GF-D8 (cell line): ENCODE measurements around the gene MLH1.
"Not testable (repeated sequence)": the region's sequence is repeated elsewhere in the genome, so short reads cannot be mapped to it uniquely, and the experiment has no call there.

Experiments used
- DNase-seq: peaks from one replicate; lab custom pipeline; 2025; lab: John Stamatoyannopoulos, UW

MLH1 gene

GRCh38 chr3:37039161-37039846 lies 46.0 kb downstream of the MLH1 start:
- no peak for DNase-seq

DNA sequence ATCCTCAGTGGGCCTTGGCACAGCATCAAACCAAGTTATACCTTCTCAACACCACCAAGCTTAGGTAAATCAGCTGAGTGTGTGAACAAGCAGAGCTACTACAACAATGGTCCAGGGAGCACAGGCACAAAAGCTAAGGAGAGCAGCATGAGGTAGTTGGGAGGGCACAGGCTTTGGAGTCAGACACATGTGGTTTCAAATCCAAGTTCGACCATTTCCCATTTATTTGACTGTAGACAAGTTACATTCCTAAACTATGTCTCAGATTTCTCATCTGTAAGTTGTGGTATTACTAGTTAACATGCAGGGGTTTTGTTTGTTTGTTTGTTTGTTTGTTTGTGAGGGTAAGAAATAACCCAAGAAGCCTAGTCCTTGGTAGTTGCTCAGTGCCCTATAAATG lies 46.9 kb downstream of the MLH1 start:
- no peak for DNase-seq

- no peak for DNase-seq
These were observed 48.4 kb downstream of the MLH1 start for GRCh38 chr3:37041546-37042195.

GRCh38 chr3:37042712-37043111 lies 49.4 kb downstream of the MLH1 start:
- not testable (repeated sequence) for DNase-seq

GRCh38 chr3:37050282-37050681 lies 57.0 kb downstream of the MLH1 start:
- no peak for DNase-seq

DNA sequence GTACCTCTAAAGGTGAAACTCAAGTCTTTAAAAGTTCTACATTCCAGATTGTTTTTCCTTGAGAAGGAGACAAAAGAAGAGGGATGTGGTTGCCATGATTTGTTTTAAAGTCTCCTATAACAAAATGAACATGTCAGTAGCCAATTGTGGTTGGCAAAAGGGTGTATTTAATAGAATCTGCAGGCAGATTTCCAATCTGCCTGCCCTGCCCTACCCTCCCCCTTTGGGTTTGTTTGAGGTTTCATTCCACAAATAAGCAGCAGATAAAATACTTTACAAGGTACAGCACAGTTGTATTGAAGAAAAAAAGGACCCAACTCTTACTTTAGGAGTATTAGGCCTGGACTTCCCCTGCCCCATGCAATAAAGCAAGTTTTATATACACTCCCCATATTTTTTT lies 59.5 kb downstream of the MLH1 start:
- no peak for DNase-seq

- DNase-seq: no peak
These were observed 60.0 kb downstream of the MLH1 start for GRCh38 chr3:37053337-37053736.

GRCh38 chr3:37053753-37054152 lies 60.4 kb downstream of the MLH1 start:
- no peak for DNase-seq

DNA sequence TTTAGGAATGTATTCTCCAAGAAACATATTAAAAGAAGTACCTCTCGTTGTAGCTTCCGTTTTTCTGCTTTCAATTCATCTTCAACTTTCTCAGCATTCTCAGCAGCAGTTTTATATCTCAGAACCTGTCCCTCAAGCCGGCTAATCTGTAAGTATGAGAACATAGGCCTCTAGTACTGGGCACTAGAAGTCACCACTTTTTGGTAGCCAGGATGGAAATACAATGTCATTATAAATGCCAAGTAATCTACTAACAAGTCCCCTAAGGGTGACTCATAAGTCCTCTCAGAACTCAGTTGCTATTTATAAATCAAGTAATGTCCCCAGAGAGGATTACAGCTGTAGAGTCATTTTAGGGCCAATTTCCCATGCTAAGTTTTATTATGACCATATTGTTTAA lies 61.1 kb downstream of the MLH1 start:
- no peak for DNase-seq

- not testable (repeated sequence) for DNase-seq
These were observed 61.8 kb downstream of the MLH1 start for GRCh38 chr3:37055077-37055476.

- no peak for DNase-seq
These were observed 63.5 kb downstream of the MLH1 start for GRCh38 chr3:37056826-37057225.

DNA sequence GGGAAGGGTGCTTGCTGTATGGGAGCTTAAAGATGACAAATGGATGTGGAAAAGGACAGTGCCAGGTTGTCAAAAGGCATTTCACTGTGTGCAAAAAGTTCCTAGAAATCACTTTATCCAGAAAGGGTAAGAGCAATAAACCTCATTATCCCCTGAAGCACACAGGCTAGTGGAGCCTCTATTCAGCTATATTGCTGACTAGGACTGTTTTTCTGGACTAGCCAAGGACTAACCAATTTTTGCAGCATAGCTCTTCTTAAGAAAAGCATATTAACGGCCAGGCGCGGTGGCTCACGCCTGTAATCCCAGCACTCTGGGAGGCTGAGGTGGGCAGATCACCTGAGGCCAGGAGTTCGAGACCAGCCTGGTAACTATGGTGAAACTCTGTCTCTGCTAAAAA lies 64.8 kb downstream of the MLH1 start:
- no peak for DNase-seq

- DNase-seq: no peak
These were observed 71.4 kb downstream of the MLH1 start for GRCh38 chr3:37064747-37065146.

GRCh38 chr3:37067577-37067976 lies 74.3 kb downstream of the MLH1 start:
- no peak for DNase-seq

DNA sequence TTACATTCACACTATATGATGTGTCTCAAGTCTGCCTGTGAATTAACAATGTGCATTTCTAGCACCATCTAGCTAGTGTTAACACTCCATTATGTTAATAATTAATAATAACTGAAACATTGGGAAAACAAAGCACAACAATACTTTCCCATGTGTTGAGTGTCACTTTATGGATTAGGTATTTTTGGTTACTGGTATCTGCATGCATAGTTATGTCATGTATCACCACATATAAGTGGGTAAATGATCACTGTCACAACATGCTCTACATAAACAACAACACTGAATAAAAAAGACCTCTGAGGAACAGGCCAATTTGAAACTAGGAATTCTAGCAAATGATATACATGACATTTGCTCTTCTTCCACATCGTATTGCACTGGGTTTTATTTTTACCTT lies 74.7 kb downstream of the MLH1 start:
- no peak for DNase-seq

GRCh38 chr3:37071921-37072320 lies 78.6 kb downstream of the MLH1 start:
- DNase-seq: no peak

- DNase-seq: no peak
These were observed 79.6 kb downstream of the MLH1 start for GRCh38 chr3:37072892-37073291.

- no peak for DNase-seq
These were observed 80.9 kb downstream of the MLH1 start for GRCh38 chr3:37074178-37074577.

GRCh38 chr3:37075955-37076354 lies 82.6 kb downstream of the MLH1 start:
- DNase-seq: no peak

DNA sequence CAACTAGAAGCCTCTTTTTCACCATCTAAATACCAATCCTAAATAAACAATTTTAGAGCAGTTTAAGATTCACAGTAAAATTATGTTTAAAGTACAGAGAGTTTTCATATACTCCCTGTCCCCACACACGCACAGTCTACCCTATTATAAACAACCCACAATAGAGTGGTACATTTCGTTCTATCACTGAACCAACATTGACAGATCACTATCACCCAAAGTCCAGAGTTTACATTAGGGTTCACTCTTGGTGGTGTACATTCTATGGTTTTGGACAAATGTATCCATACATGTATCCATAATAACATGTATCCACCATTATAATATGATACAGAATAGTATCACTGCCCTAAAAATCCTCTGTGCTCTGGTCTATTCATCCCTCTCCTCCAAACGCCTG lies 89.0 kb downstream of the MLH1 start:
- no peak for DNase-seq

GRCh38 chr3:37086918-37087317 lies 93.6 kb downstream of the MLH1 start:
- DNase-seq: no peak

- DNase-seq: no peak
These were observed 94.6 kb downstream of the MLH1 start for GRCh38 chr3:37087870-37088269.

DNA sequence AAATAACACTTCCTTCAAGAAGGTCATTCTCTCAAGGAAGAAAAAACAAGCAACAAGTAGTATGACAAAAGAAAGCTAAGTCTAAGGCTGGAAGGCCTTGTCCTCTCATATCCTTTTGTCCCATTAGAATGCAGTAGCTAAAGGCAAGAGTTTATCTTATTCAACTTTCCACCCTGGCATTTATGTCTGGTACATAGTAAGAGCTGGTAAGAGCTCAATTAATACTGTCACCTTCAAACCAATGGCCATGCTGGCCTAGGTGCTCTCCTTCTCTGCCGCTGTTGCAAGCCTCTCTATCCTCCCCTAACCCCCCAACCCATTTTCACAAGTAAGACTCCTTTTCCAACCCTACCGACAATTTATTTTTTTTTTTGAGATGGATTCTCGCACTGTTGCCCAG lies 99.2 kb downstream of the MLH1 start:
- no peak for DNase-seq

DNA sequence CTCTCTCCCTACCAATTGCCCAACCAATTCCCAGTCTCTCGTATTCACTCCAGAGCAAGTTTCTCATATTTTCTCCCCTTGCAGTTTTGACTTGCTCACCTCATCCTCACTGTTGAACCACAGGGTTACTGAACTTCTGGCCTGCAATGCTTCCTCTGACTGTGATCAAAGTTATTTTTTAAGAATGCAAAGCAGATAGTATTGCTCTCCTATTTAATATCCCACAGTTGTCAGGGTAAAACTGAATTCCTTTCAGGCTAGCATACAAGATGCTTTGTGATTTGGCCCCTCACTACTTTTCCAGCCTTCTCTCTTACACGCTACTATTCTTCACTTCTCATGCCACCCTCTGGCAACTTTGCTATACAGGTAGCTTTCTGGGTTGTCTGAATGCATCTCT lies 100.2 kb downstream of the MLH1 start:
- no peak for DNase-seq
